ENCODE results near the gene ZNF276.

- TF ChIP-seq POLR2AphosphoS5 (IDR thresholded peaks at IDR 0.05; ENCODE audit: borderline replicate concordance, low read depth, low read length) (no peak), EZH2 (IDR thresholded peaks at IDR 0.05) (no peak), FOXP2 (optimal IDR thresholded peaks at IDR 0.05; ENCODE audit: control extremely low read depth, extremely low read length, insufficient read depth) (no peak)
Observed at GRCh38 chr16:89700100-89700648, 21.2 kb upstream of the ZNF276 start.
